BLaER1 treated with 17β-estradiol and CSF1 and Interleukin-3, amounts not matched to agents 10 nM and 100 nM (cell line): ENCODE data around the gene MSLN.

Experiments used
- H3K27ac ChIP-seq, 11 experiments: shearing (Covaris generic); formaldehyde crosslinking; 2 replicates each; pipeline ENCODE4 v1.8.1; 2022
- H3K27me3 ChIP-seq, 11 experiments: shearing (Covaris generic); formaldehyde crosslinking; 2 replicates each; pipeline ENCODE4 v1.8.1; 2022
- H3K36me3 ChIP-seq, 11 experiments: shearing (Covaris generic); formaldehyde crosslinking; 2 replicates each; pipeline ENCODE4 v1.8.1; 2022
- H3K4me1 ChIP-seq, 10 experiments: shearing (Covaris generic); formaldehyde crosslinking; 2 replicates each; pipeline ENCODE4 v1.8.1; 2022
- H3K4me2 ChIP-seq, 11 experiments: shearing (Covaris generic); formaldehyde crosslinking; 2 replicates each; pipeline ENCODE4 v1.8.1; 2022
- H3K4me3 ChIP-seq, 10 experiments: shearing (Covaris generic); formaldehyde crosslinking; 2 replicates each; pipeline ENCODE4 v1.8.1; 2022
- H3K9ac ChIP-seq, 11 experiments: shearing (Covaris generic); formaldehyde crosslinking; 2 replicates each; pipeline ENCODE4 v1.8.1; 2022
- H3K9me3 ChIP-seq, 11 experiments: shearing (Covaris generic); formaldehyde crosslinking; replicated peaks in 1 of 11; 2 replicates each; pipeline ENCODE4 v1.8.1; 2022
- H4K20me1 ChIP-seq, 11 experiments: shearing (Covaris generic); formaldehyde crosslinking; 2 replicates each; pipeline ENCODE4 v1.8.1; 2022
- Cebpa-rat ChIP-seq, 11 experiments: shearing (Covaris generic); IDR thresholded peaks; 2 replicates each; pipeline ENCODE4 v1.8.1; 2022

MSLN gene

GRCh38 chr16:800834-801511 is 40.4 kb downstream of the MSLN start:
- H4K20me1 ChIP-seq = peaks cover 0 to 76% (median 42%) of the 10 kb centered on the region in 11 experiments; a peak in 17 of 22 replicates
- peaks cover 0 to 21% (median 10%) of the 10 kb centered on the region in 11 experiments; a peak in 13 of 22 replicates for H3K36me3 ChIP-seq
- no peak for TF ChIP-seq Cebpa-rat (IDR thresholded peaks at IDR 0.05)
- peaks cover 74 to 83% (median 78%) of the 10 kb centered on the region in 11 experiments for H3K27me3 ChIP-seq
- H3K9ac ChIP-seq = 0 out of 22 replicates have a peak overlapping the region, but pooled peaks of 3 of the 11 experiments have one; percentile 12 to 44 (median 33)
- peak overlapping the region in 8 of 11 experiments; percentile 23 to 71 (median 48); a peak in 12 of 22 replicates for H3K4me2 ChIP-seq
- H3K9me3 ChIP-seq = no peaks in the 10 kb centered on the region
- no peak overlapping the region; a peak in 1 of 20 replicates for H3K4me3 ChIP-seq
- H3K27ac ChIP-seq = no peak overlapping the region
- H3K4me1 ChIP-seq = peaks cover 0 to 25% (median 17%) of the 10 kb centered on the region in 10 experiments; a peak in 16 of 20 replicates

GRCh38 chr16:801584-802363 is 41.2 kb downstream of the MSLN start:
- H3K9me3 ChIP-seq = no peaks in the 10 kb centered on the region
- peaks cover 0 to 13% (median 2%) of the 10 kb centered on the region in 11 experiments; a peak in 11 of 22 replicates for H3K36me3 ChIP-seq
- H3K4me3 ChIP-seq = no peak overlapping the region
- peak overlapping the region in 7 of 11 experiments; percentile 39 to 71 (median 50); a peak in 11 of 22 replicates for H3K4me2 ChIP-seq
- 0 out of 22 replicates have a peak overlapping the region, but pooled peaks of 2 of the 11 experiments have one; percentile 12 to 44 for H3K9ac ChIP-seq
- H3K27me3 ChIP-seq = peaks cover 82 to 91% (median 86%) of the 10 kb centered on the region in 11 experiments
- H3K4me1 ChIP-seq = peaks cover 0 to 25% (median 17%) of the 10 kb centered on the region in 10 experiments; a peak in 17 of 20 replicates
- H3K27ac ChIP-seq = no peak overlapping the region
- no peak for TF ChIP-seq Cebpa-rat (IDR thresholded peaks at IDR 0.05)
- peaks cover 0 to 68% (median 42%) of the 10 kb centered on the region in 11 experiments; a peak in 17 of 22 replicates for H4K20me1 ChIP-seq

- Histone ChIP-seq H3K9me3 (peaks cover 0 to 3% (median 0%) of the 10 kb centered on the region in 11 experiments; a peak in 2 of 22 replicates), H3K27me3 (peaks cover 88 to 98% (median 93%) of the 10 kb centered on the region in 11 experiments), H3K9ac (no peak overlapping the region), H3K4me2 (no peak overlapping the region), H4K20me1 (peaks cover 0 to 65% (median 42%) of the 10 kb centered on the region in 11 experiments; a peak in 17 of 22 replicates), H3K36me3 (peaks cover 0 to 7% (median 0%) of the 10 kb centered on the region in 11 experiments; a peak in 4 of 22 replicates), H3K4me3 (no peak overlapping the region), H3K4me1 (peaks cover 6 to 32% (median 24%) of the 10 kb centered on the region in 10 experiments; a peak in 17 of 20 replicates), H3K27ac (no peak overlapping the region)
- no peak for TF ChIP-seq Cebpa-rat (IDR thresholded peaks at IDR 0.05)
Observed at GRCh38 chr16:802461-802860, 41.9 kb downstream of the MSLN start.

GRCh38 chr16:802914-803753 is 42.6 kb downstream of the MSLN start:
- no peak overlapping the region for H3K4me3 ChIP-seq
- peak overlapping the region in 3 of 11 experiments; percentile 6 to 20 (median 12); a peak in 2 of 22 replicates for H3K4me2 ChIP-seq
- H3K9ac ChIP-seq = no peak overlapping the region
- TF ChIP-seq Cebpa-rat (IDR thresholded peaks at IDR 0.05) = no peak
- H3K27me3 ChIP-seq = peaks cover 95 to 100% (median 100%) of the 10 kb centered on the region in 11 experiments
- H3K4me1 ChIP-seq = peaks cover 7 to 37% (median 28%) of the 10 kb centered on the region in 10 experiments; a peak in 17 of 20 replicates
- no peak overlapping the region for H3K27ac ChIP-seq
- H3K9me3 ChIP-seq = peaks cover 0 to 7% (median 0%) of the 10 kb centered on the region in 11 experiments; a peak in 4 of 22 replicates
- H4K20me1 ChIP-seq = peaks cover 0 to 61% (median 42%) of the 10 kb centered on the region in 11 experiments; a peak in 17 of 22 replicates
- peaks cover 0 to 2% (median 0%) of the 10 kb centered on the region in 11 experiments; a peak in 1 of 22 replicates for H3K36me3 ChIP-seq

DNA sequence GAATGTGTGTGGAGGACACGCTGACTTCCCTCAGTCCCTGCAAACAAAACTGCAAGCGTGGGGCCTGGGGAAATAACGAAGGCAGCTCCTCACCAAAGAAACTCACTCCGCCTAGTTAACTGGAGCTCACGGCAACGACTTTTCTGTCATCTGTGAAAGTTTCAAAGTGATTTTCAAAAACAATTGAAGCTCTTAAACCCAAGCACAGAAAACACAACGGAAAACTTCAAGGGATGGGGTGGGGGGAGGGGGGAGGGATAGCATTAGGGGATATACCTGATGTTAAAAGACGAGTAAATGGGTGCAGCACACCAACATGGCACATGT is 43.2 kb downstream of the MSLN start:
- peaks cover 0 to 10% (median 3%) of the 10 kb centered on the region in 11 experiments; a peak in 5 of 22 replicates for H3K9me3 ChIP-seq

DNA sequence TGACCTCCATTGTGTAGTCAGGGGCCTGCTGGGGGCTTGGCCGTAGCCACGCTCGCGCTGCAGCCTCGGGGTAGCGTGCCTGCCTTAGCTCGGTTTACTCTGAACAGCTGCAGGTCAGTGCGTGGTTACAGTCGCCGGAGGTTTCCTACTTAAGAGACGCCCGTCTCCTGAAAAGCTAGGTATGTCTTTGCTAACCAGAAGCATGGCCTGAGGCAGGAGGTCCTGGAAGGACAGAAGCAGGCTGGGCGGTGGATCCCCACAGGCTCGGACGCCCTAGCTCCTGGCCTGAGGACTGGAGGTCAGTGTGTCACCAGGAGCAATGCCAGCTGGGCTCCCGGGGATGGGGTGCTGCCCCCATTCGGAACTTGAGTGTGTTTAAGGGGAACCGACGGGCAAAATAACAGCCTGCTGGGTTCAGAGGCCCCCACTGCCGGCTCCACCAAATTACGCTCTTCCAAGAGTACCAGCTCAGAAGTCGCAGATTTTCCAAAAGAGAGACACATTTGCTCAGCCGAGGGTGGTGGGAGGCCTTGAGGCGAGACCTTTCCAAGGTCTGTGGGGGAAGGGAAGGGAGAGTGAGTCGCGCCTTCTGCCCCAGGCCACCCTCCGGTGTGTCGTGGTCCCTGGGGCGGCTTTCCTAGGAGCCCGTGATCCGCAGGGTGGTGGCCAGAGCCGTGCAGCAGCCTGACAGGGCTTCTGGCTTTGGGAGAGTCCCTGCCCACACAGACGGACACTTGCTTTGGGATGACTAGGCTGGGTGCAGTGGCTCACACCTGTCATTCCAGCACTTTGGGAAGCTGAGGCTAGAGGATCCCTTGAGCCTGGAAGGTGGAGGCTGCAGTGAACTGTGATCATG is 43.9 kb downstream of the MSLN start:
- H3K4me3 ChIP-seq = no peak overlapping the region
- no peak overlapping the region for H3K9ac ChIP-seq

More for the DNA sequence above, 43.2 kb downstream of the MSLN start:
- no peak overlapping the region for H3K4me3 ChIP-seq
- peaks cover 100% of the 10 kb centered on the region in 11 experiments for H3K27me3 ChIP-seq
- no peak for TF ChIP-seq Cebpa-rat (IDR thresholded peaks at IDR 0.05)
- no peaks in the 10 kb centered on the region; a peak in 1 of 22 replicates for H3K36me3 ChIP-seq
- H3K9ac ChIP-seq = no peak overlapping the region
- peak overlapping the region in 1 of 11 experiments; percentile 20; a peak in 2 of 22 replicates for H3K4me2 ChIP-seq
- H3K27ac ChIP-seq = no peak overlapping the region
- H3K4me1 ChIP-seq = peaks cover 7 to 37% (median 28%) of the 10 kb centered on the region in 10 experiments; a peak in 17 of 20 replicates
- peaks cover 0 to 55% (median 41%) of the 10 kb centered on the region in 11 experiments; a peak in 17 of 22 replicates for H4K20me1 ChIP-seq

DNA sequence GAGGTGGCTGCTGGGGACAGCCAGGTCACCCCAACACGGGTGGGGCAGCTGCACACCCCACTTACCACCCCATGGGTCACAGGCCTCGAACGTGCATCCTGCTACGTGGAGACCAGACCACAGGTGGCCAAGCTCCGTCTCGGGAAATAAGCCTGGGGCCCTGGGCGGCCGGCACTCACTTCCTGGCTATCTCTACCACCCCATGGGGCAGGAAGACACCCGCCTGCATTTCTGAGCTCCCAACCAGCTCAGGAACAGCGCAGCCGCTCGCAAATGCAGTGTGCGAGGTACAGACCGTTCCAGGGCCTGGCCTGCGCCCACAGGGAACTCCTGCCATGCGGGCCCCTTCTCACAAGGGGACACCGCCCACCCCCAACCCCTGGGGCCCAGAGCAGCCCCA is 44.9 kb downstream of the MSLN start:
- TF ChIP-seq Cebpa-rat (IDR thresholded peaks at IDR 0.05) = no peak
- Histone ChIP-seq H3K27me3 (peaks cover 99 to 100% (median 100%) of the 10 kb centered on the region in 11 experiments), H3K4me2 (no peak overlapping the region), H3K27ac (no peak overlapping the region), H3K4me1 (peaks cover 7 to 44% (median 33%) of the 10 kb centered on the region in 10 experiments; a peak in 17 of 20 replicates), H4K20me1 (peaks cover 0 to 40% (median 28%) of the 10 kb centered on the region in 11 experiments; a peak in 16 of 22 replicates), H3K4me3 (no peak overlapping the region), H3K9me3 (peaks cover 0 to 17% (median 7%) of the 10 kb centered on the region in 11 experiments; a peak in 8 of 22 replicates), H3K36me3 (no peaks in the 10 kb centered on the region), H3K9ac (no peak overlapping the region)

More for the DNA sequence above, 43.9 kb downstream of the MSLN start:
- Histone ChIP-seq H3K4me2 (no peak overlapping the region), H4K20me1 (peaks cover 0 to 48% (median 34%) of the 10 kb centered on the region in 11 experiments; a peak in 16 of 22 replicates), H3K36me3 (no peaks in the 10 kb centered on the region), H3K27me3 (peaks cover 100% of the 10 kb centered on the region in 11 experiments), H3K4me1 (peaks cover 7 to 42% (median 31%) of the 10 kb centered on the region in 10 experiments; a peak in 17 of 20 replicates), H3K9me3 (peaks cover 0 to 17% (median 7%) of the 10 kb centered on the region in 11 experiments; a peak in 8 of 22 replicates), H3K27ac (no peak overlapping the region)
- no peak for TF ChIP-seq Cebpa-rat (IDR thresholded peaks at IDR 0.05)
